Cardiac fibroblast (primary cell): ENCODE measurements around the gene WDR76.

Experiments used
- DNase-seq, 2 donors: peaks; one replicate each; pipeline versions ENCODE4 v3.0.0 to v3.0.0-alpha.2; 2010; ENCODE audit warnings: low read depth in 2 of 2
- H3K4me3 ChIP-seq, 2 donors: replicated peaks in 1 of 2; 1 replicate in 1 of 2; 2 replicates in 1 of 2; pipeline ENCODE4 v1.5.1; 2011; ENCODE audit warnings: low read depth in 2 of 2, low read length in 2 of 2, mild to moderate bottlenecking in 2 of 2, moderate library complexity in 1 of 2
- TF ChIP-seq, protein P1 (sequence below): IDR thresholded peaks from one replicate; pipeline ENCODE4 v1.5.1; 2011; ENCODE audit warnings: low read depth, mild to moderate bottlenecking, low read length, inconsistent platforms

WDR76 gene

DNA sequence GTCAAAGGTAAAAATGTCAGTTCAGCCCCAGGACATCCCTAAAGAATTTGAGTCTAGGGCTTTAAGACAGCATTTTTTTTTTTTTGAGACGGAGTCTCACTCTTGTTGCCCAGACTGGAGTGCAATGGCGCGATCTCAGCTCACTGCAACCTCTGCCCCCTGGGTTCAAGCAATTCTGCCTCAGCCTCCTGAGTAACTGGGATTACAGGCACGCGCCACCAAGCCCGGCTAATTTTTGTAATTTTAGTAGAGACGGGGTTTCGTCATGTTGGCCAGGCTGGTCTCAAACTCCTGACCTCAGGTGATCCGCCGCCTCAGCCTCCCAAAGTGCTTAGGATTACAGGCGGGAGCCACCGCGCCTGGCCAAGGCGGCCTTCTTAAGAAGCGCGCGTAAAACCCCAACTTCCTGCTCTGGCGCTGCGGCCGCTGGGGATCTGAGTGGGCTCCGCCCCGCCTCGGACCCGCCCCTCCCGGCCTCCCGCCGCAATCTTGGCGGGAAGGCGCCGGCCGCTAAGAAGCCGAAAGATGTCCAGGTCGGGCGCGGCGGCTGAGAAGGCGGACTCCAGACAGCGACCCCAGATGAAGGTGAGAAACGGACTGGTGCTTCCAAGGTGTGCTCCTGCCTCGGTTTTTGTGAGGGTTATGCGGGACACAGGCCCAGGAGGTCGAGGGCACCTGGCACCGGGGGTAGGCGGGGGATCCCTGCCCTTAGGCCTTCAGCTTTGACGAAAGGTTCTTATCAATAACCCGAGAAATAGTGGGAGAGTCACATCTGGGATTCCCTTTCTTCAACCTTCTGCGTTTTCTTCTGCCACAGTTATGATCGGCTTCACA is at the start of gene WDR76:
WDR76 (plus strand) TSS at position 495 of the 834 bp plus-strand sequence; CDS start at position 526, 31 bp downstream.
- H3K4me3 ChIP-seq, result peak within 1 kb of the TSS; percentile 60 to 72
- peak; percentile 85 to 86 for DNase-seq
- TF ChIP-seq, protein P1, sequence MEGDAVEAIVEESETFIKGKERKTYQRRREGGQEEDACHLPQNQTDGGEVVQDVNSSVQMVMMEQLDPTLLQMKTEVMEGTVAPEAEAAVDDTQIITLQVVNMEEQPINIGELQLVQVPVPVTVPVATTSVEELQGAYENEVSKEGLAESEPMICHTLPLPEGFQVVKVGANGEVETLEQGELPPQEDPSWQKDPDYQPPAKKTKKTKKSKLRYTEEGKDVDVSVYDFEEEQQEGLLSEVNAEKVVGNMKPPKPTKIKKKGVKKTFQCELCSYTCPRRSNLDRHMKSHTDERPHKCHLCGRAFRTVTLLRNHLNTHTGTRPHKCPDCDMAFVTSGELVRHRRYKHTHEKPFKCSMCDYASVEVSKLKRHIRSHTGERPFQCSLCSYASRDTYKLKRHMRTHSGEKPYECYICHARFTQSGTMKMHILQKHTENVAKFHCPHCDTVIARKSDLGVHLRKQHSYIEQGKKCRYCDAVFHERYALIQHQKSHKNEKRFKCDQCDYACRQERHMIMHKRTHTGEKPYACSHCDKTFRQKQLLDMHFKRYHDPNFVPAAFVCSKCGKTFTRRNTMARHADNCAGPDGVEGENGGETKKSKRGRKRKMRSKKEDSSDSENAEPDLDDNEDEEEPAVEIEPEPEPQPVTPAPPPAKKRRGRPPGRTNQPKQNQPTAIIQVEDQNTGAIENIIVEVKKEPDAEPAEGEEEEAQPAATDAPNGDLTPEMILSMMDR, result no peak

- TF ChIP-seq, protein P1, result peak; percentile 84
- H3K4me3 ChIP-seq, result peak overlapping the region; percentile 66 to 69
- DNase-seq, result peak; percentile 76
Observed at GRCh38 chr15:43777267-43777914, 49.4 kb upstream of the WDR76 start.

DNA sequence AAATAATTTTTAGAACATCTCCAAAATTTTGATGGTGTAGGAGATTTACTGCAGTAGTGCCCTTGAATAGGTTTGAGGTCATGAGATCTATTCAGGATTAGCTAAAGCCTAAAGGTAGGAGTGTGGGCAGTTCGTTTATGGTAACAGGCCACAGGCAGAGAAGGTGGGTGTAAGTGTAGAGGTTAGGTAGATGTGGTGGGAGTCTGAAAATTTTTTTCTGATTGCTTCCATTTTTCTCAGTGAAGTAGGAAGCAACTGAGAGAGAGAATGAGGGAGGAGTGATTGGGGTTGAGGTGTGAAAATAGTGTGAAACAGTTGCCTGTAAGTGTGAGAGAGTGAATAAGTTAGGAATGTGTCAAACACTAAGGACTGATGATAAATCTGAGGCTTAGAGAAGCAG is 47.8 kb upstream of the WDR76 start:
- no peak for DNase-seq
- TF ChIP-seq, protein P1, result no peak

DNA sequence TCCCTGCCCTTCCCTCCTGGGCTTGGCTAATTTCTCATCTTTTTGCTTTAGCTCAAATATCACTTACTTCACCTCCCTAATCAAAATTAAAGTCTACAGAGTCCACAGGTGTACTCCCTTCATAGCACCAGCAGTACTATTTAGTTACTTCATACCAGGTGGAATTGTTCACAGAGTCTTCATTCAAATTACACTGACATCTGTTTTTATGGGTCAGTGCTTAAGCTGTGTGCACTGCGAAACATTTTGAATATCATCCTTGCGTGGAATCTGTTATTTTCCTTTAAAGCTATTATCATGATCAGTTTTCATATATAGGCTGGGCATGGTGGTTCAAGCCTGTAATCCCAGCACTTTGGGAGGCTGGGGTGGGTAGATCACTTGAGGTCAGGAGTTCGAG is 37.4 kb upstream of the WDR76 start:
- TF ChIP-seq, protein P1, result no peak
- DNase-seq, result no peak
- H3K4me3 ChIP-seq, result no peak overlapping the region

More for the DNA sequence above, 47.8 kb upstream of the WDR76 start:
- H3K4me3 ChIP-seq, result no peak overlapping the region

GRCh38 chr15:43791993-43792760 is 34.6 kb upstream of the WDR76 start, which contains the start of gene SERF2:
Gene SERF2, plus strand, starts transcription at chr15:43792320. Its CDS starts 57 bp downstream, at chr15:43792377.
- peak; percentile 100 for DNase-seq
- H3K4me3 ChIP-seq, result peak within 1 kb of the TSS; percentile 96 to 100
- TF ChIP-seq, protein P1, result no peak

DNA sequence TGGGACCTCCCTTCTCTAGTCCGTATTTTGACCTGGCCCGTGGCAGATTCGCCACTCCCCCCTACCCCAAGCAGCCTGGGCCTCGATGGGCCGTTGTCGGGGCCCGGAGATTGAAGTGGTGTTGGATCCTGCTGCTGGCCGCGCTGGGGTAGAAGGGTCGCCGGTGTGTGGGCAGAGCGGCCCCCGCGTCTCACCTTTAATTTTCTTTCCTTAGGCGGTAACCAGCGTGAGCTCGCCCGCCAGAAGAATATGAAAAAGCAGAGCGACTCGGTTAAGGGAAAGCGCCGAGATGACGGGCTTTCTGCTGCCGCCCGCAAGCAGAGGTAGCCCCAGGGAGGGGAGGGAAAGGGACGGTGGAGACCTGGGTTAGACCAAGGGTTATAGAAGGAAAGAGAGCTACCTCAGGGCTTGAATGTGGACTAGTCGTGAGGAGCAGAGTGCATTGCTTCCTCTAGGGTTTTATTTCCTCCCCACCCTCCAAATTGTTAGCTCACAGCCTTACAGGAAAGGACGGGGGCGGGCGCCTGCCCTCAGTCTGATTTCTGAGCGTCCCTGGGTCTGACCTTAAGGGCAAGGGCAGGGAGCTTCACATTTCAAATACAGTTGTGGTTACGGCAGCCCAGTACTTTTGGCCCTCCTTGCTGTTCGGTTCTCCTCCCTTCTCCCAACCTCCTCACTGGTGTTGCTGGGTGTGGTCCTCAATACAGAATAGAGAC is 33.9 kb upstream of the WDR76 start:
- peak overlapping the region; percentile 96 to 100 for H3K4me3 ChIP-seq
- TF ChIP-seq, protein P1, result no peak
- DNase-seq, result peak; percentile 45 to 48
